Loucy (cell line): ENCODE results near the gene MMP7.

Experiments
- H2AFZ ChIP-seq: fragments of 200-600 bp; sonication (generic); 2 replicates; pipeline ENCODE4 v1.6.0; 2016; ENCODE audit warnings: antibody characterized with exemption, mild to moderate bottlenecking, low read length, moderate library complexity
- H3F3A ChIP-seq: fragments of 200-600 bp; 2 replicates; pipeline ENCODE4 v1.6.0; 2016; ENCODE audit warnings: antibody characterized with exemption, low read depth, mild to moderate bottlenecking
- H3K27me3 ChIP-seq: fragments of 200-600 bp; sonication (generic); 2 replicates; pipeline ENCODE4 v1.6.1; 2014; ENCODE audit warnings: low read length, mild to moderate bottlenecking; ENCODE audit not compliant: insufficient read depth, poor library complexity, severe bottlenecking
- H3K36me3 ChIP-seq: fragments of 200-600 bp; sonication (generic); 2 replicates; pipeline ENCODE4 v1.6.1; 2016; ENCODE audit warnings: low read length; ENCODE audit not compliant: insufficient read depth
- H3K4me1 ChIP-seq: fragments of 200-600 bp; sonication (generic); 2 replicates; pipeline ENCODE4 v1.5.1; 2014; ENCODE audit warnings: low read length, mild to moderate bottlenecking; ENCODE audit not compliant: insufficient read depth, poor library complexity, severe bottlenecking
- H3K4me2 ChIP-seq: fragments of 200-600 bp; sonication (generic); 2 replicates; pipeline ENCODE4 v1.6.0; 2014; ENCODE audit warnings: antibody characterized with exemption, low read length, low read depth, mild to moderate bottlenecking; ENCODE audit not compliant: poor library complexity, severe bottlenecking
- H3K4me3 ChIP-seq: fragments of 200-600 bp; sonication (generic); 2 replicates; pipeline ENCODE4 v1.5.1; 2014; ENCODE audit warnings: low read length, mild to moderate bottlenecking, mixed read lengths; ENCODE audit not compliant: poor library complexity, severe bottlenecking
- H3K79me2 ChIP-seq: fragments of 200-600 bp; sonication (generic); 2 replicates; pipeline ENCODE4 v1.6.1; 2014; ENCODE audit warnings: low read length; ENCODE audit not compliant: insufficient read depth
- H3K9ac ChIP-seq: fragments of 200-600 bp; sonication (generic); 2 replicates; pipeline ENCODE4 v1.6.0; 2014; ENCODE audit warnings: mild to moderate bottlenecking, low read depth, low read length, moderate library complexity; ENCODE audit not compliant: poor library complexity, severe bottlenecking
- H3K9me2 ChIP-seq: fragments of 200-600 bp; sonication (generic); replicated peaks from 2 replicates; pipeline ENCODE4 v1.6.1; 2016; ENCODE audit warnings: low read depth, low read length, mixed read lengths
- H3K9me3 ChIP-seq: fragments of 200-600 bp; sonication (generic); 2 replicates; pipeline ENCODE4 v1.6.1; 2014; ENCODE audit warnings: mild to moderate bottlenecking, antibody characterized with exemption, low read length, low read depth; ENCODE audit not compliant: insufficient read depth
- H4K20me1 ChIP-seq: fragments of 200-600 bp; sonication (generic); 2 replicates; pipeline ENCODE4 v1.6.0; 2014; ENCODE audit warnings: antibody characterized with exemption, low read length, mild to moderate bottlenecking; ENCODE audit not compliant: insufficient read depth, poor library complexity, severe bottlenecking
- CTCF ChIP-seq: fragments of 200-600 bp; sonication (generic); conservative IDR thresholded peaks from 2 replicates; pipeline ENCODE4 v1.5.1; 2014; ENCODE audit warnings: mild to moderate bottlenecking, antibody characterized with exemption, low read length
- EZH2phosphoT487 ChIP-seq: fragments of 200-600 bp; IDR thresholded peaks from 2 replicates; pipeline ENCODE4 v1.6.1; 2018; ENCODE audit warnings: antibody characterized with exemption, mild to moderate bottlenecking, moderate library complexity, borderline replicate concordance

MMP7 gene

GRCh38 chr11:102489186-102490145 lies 41.1 kb downstream of the MMP7 start:
- H3K27me3 ChIP-seq = no peaks in the 10 kb centered on the region
- H2AFZ ChIP-seq = no peak overlapping the region
- no peak overlapping the region for H3K9ac ChIP-seq
- H3K4me1 ChIP-seq = peaks cover 29% of the 10 kb centered on the region
- no peaks in the 10 kb centered on the region for H3K9me3 ChIP-seq
- H3K79me2 ChIP-seq = no peaks in the 10 kb centered on the region
- H3K36me3 ChIP-seq = no peaks in the 10 kb centered on the region
- H3F3A ChIP-seq = no peaks in the 10 kb centered on the region
- H3K9me2 ChIP-seq = no peaks in the 10 kb centered on the region
- H3K4me2 ChIP-seq = no peak overlapping the region
- H3K4me3 ChIP-seq = no peak overlapping the region
- TF ChIP-seq EZH2phosphoT487 = no peak
- TF ChIP-seq CTCF = no peak
- H4K20me1 ChIP-seq = no peaks in the 10 kb centered on the region

GRCh38 chr11:102488208-102488607 lies 42.3 kb downstream of the MMP7 start:
- H3K4me2 ChIP-seq = no peak overlapping the region
- no peak overlapping the region for H3K9ac ChIP-seq
- peaks cover 27% of the 10 kb centered on the region for H3K4me1 ChIP-seq
- no peaks in the 10 kb centered on the region for H3K36me3 ChIP-seq
- no peaks in the 10 kb centered on the region for H3K9me2 ChIP-seq
- H3F3A ChIP-seq = no peaks in the 10 kb centered on the region
- H3K4me3 ChIP-seq = no peak overlapping the region
- no peaks in the 10 kb centered on the region for H3K27me3 ChIP-seq
- H4K20me1 ChIP-seq = no peaks in the 10 kb centered on the region
- no peaks in the 10 kb centered on the region for H3K79me2 ChIP-seq
- H2AFZ ChIP-seq = no peak overlapping the region
- no peaks in the 10 kb centered on the region for H3K9me3 ChIP-seq
- TF ChIP-seq EZH2phosphoT487 (no peak), CTCF (no peak)

- TF ChIP-seq CTCF (no peak), EZH2phosphoT487 (no peak)
- Histone ChIP-seq H3K9me2 (no peaks in the 10 kb centered on the region), H3K4me3 (no peak overlapping the region), H3K36me3 (no peaks in the 10 kb centered on the region), H3K4me1 (peaks cover 21% of the 10 kb centered on the region), H3K4me2 (no peak overlapping the region), H3K79me2 (no peaks in the 10 kb centered on the region), H2AFZ (peak overlapping the region; percentile 52; the same call in 1 of the 2 replicates), H3K9me3 (no peaks in the 10 kb centered on the region), H3F3A (no peaks in the 10 kb centered on the region), H4K20me1 (no peaks in the 10 kb centered on the region), H3K9ac (no peak overlapping the region), H3K27me3 (no peaks in the 10 kb centered on the region)
Observed at GRCh38 chr11:102487214-102487613, 43.3 kb downstream of the MMP7 start.
